Liver (tissue), 9 donors: ENCODE data around the gene EGF. TPM values are rescaled to one million over a fixed set of nuclear protein-coding genes. Genes with fewer than 3 reads are reported as not detected.

ENCODE experiments used
- DNase-seq: peaks from one replicate; pipeline ENCODE4 v3.0.0-alpha.2; 2017; ENCODE audit warnings: low spot score
- H3K27ac ChIP-seq, 2 donors: one replicate each; pipeline ENCODE4 v1.7.0; 2013; ENCODE audit warnings: inconsistent platforms in 2 of 2, low read length in 2 of 2, control low read depth in 1 of 2, low read depth in 1 of 2, mild to moderate bottlenecking in 1 of 2
- H3K27me3 ChIP-seq, 4 donors: one replicate each; pipeline versions ENCODE4 v1.6.1 to v1.7.0; 2013; ENCODE audit warnings: low read length in 3 of 4, inconsistent platforms in 1 of 4, mild to moderate bottlenecking in 1 of 4, moderate library complexity in 1 of 4; ENCODE audit not compliant: control insufficient read depth in 4 of 4, insufficient read depth in 4 of 4
- H3K36me3 ChIP-seq, 4 donors: one replicate each; pipeline versions ENCODE4 v1.6.1 to v1.7.0; 2013; ENCODE audit warnings: low read length in 3 of 4, mild to moderate bottlenecking in 3 of 4, low read depth in 1 of 4, moderate library complexity in 1 of 4; ENCODE audit not compliant: control insufficient read depth in 4 of 4, insufficient read depth in 3 of 4
- H3K4me1 ChIP-seq, 4 donors: one replicate each; pipeline versions ENCODE4 v1.6.1 to v1.7.0; 2013; ENCODE audit warnings: low read length in 3 of 4, mild to moderate bottlenecking in 3 of 4, moderate library complexity in 1 of 4; ENCODE audit not compliant: control insufficient read depth in 4 of 4, insufficient read depth in 4 of 4
- H3K4me3 ChIP-seq, 3 donors: one replicate each; pipeline versions ENCODE4 v1.6.1 to v1.7.0; 2013; ENCODE audit warnings: low read length in 3 of 3, control low read depth in 1 of 3, low read depth in 1 of 3, mild to moderate bottlenecking in 1 of 3
- H3K9ac ChIP-seq, 2 donors: one replicate each; pipeline ENCODE4 v1.7.0; 2013; ENCODE audit warnings: low read length in 2 of 2, mild to moderate bottlenecking in 2 of 2, moderate library complexity in 2 of 2, control low read depth in 1 of 2, low read depth in 1 of 2
- H3K9me3 ChIP-seq, 4 donors: one replicate each; pipeline versions ENCODE4 v1.6.1 to v1.7.0; 2013; ENCODE audit warnings: low read length in 3 of 4; ENCODE audit not compliant: control insufficient read depth in 4 of 4
- EGR1 ChIP-seq, 2 donors: IDR thresholded peaks; 2 replicates each; pipeline ENCODE4 v1.6.1; 2016 to 2018; ENCODE audit warnings: antibody characterized with exemption in 2 of 2, low read depth in 2 of 2
- FOXA1 ChIP-seq: IDR thresholded peaks from 2 replicates; pipeline ENCODE4 v1.6.1; 2016; ENCODE audit warnings: antibody characterized with exemption
- FOXA2 ChIP-seq: IDR thresholded peaks from 2 replicates; pipeline ENCODE4 v1.6.1; 2016; ENCODE audit warnings: antibody characterized with exemption
- GABPA ChIP-seq, 2 donors: IDR thresholded peaks in 1 of 2; conservative IDR thresholded peaks in 1 of 2; 2 replicates each; pipeline ENCODE4 v1.6.1; 2016; ENCODE audit warnings: antibody characterized with exemption in 2 of 2, mild to moderate bottlenecking in 1 of 2, moderate library complexity in 1 of 2
- HNF4A ChIP-seq, 2 donors: conservative IDR thresholded peaks; 2 replicates each; pipeline ENCODE4 v1.6.1; 2016; ENCODE audit warnings: antibody characterized with exemption in 2 of 2, mild to moderate bottlenecking in 2 of 2
- HNF4G ChIP-seq: IDR thresholded peaks from 2 replicates; pipeline ENCODE4 v1.6.1; 2016; ENCODE audit warnings: antibody characterized with exemption
- JUND ChIP-seq, 2 donors: IDR thresholded peaks; 2 replicates each; pipeline ENCODE4 v1.6.1; 2016; ENCODE audit warnings: antibody characterized with exemption in 2 of 2
- RAD21 ChIP-seq, 2 donors: IDR thresholded peaks; 2 replicates each; pipeline ENCODE4 v1.6.1; 2016; ENCODE audit warnings: antibody characterized with exemption in 2 of 2, mild to moderate bottlenecking in 2 of 2
- SP1 ChIP-seq: IDR thresholded peaks from 2 replicates; pipeline ENCODE4 v1.6.1; 2018; ENCODE audit warnings: antibody characterized with exemption, mild to moderate bottlenecking
- TAF1 ChIP-seq: conservative IDR thresholded peaks from 2 replicates; pipeline ENCODE4 v1.6.1; 2016; ENCODE audit warnings: antibody characterized with exemption, mild to moderate bottlenecking
- YY1 ChIP-seq: IDR thresholded peaks from 2 replicates; pipeline ENCODE4 v1.6.1; 2016; ENCODE audit warnings: antibody characterized with exemption, mild to moderate bottlenecking
- ZBTB33 ChIP-seq: IDR thresholded peaks from 2 replicates; pipeline ENCODE4 v1.6.1; 2016; ENCODE audit warnings: antibody characterized with exemption
- WGBS: extraction: QIAGEN DNeasy Blood & Tissue Kit; methylation state at CpG from one replicate; pipeline ENCODE4 v1.1.7; 2013; 5-methylcytosine and 5-hydroxymethylcytosine counted together
- polyA plus RNA-seq, 2 donors: library from polyadenylated mRNA; stranded (reverse) in 1 of 2; unstranded in 1 of 2; fragments of 200-250 nt in 1 of 2; fragments of >200 nt in 1 of 2; fragmentation: Nextera tagmentation in 1 of 2; extraction: Ambion mirVana in 1 of 2; gene quantifications; one replicate each; pipeline versions ENCODE4 v1.2.1 to v1.2.3, GENCODE V29; 2013 to 2015
- total RNA-seq, 2 donors: library from RNA; depleted of rRNA; stranded (reverse); fragments of >200 nt; gene quantifications; one replicate each; pipeline ENCODE4 v1.2.3, GENCODE V29; 2014
- TF ChIP-seq, protein P1 (sequence below): fragments of 150-350 bp; IDR thresholded peaks from 2 replicates; pipeline ENCODE4 v1.5.1; 2017; ENCODE audit warnings: improper control_type of control experiment, low read depth, low read length; ENCODE audit not compliant: missing input control
- TF ChIP-seq, protein P2 (sequence below): IDR thresholded peaks from 2 replicates; pipeline ENCODE4 v1.6.1; 2016; ENCODE audit warnings: antibody characterized with exemption
- TF ChIP-seq, protein P3 (sequence below): IDR thresholded peaks from 2 replicates; pipeline ENCODE4 v1.6.1; 2016; ENCODE audit warnings: antibody characterized with exemption
- donor health status: healthy.
- donor health status: healthy.
- donor health status: healthy.
- donor health status: healthy.
- donor health status: healthy.

EGF gene
- total and polyA plus RNA-seq, 4 donors: 0.65 TPM; not detected in 3

GRCh38 chr4:110055158-110055768, 142.6 kb downstream of the EGF start (continued):
- TF ChIP-seq, protein P1, sequence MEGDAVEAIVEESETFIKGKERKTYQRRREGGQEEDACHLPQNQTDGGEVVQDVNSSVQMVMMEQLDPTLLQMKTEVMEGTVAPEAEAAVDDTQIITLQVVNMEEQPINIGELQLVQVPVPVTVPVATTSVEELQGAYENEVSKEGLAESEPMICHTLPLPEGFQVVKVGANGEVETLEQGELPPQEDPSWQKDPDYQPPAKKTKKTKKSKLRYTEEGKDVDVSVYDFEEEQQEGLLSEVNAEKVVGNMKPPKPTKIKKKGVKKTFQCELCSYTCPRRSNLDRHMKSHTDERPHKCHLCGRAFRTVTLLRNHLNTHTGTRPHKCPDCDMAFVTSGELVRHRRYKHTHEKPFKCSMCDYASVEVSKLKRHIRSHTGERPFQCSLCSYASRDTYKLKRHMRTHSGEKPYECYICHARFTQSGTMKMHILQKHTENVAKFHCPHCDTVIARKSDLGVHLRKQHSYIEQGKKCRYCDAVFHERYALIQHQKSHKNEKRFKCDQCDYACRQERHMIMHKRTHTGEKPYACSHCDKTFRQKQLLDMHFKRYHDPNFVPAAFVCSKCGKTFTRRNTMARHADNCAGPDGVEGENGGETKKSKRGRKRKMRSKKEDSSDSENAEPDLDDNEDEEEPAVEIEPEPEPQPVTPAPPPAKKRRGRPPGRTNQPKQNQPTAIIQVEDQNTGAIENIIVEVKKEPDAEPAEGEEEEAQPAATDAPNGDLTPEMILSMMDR: no peak
- TF ChIP-seq FOXA2: peak; percentile 64
- peak; percentile 47 to 64 for TF ChIP-seq RAD21 (IDR thresholded peaks at IDR 0.05)
- peak; percentile 96 for TF ChIP-seq HNF4G
- TF ChIP-seq SP1: peak; percentile 97
- no peak for TF ChIP-seq TAF1
- TF ChIP-seq EGR1 (IDR thresholded peaks at IDR 0.05; ENCODE audit: low read depth in 2 of 2): peak in 1 of 2 donors; percentile 42
- peak in 1 of 2 donors; percentile 26 for TF ChIP-seq GABPA (IDR thresholded peaks at IDR 0.05 in 1 of 2, conservative IDR thresholded peaks at IDR 0.05 in 1 of 2)

DNA sequence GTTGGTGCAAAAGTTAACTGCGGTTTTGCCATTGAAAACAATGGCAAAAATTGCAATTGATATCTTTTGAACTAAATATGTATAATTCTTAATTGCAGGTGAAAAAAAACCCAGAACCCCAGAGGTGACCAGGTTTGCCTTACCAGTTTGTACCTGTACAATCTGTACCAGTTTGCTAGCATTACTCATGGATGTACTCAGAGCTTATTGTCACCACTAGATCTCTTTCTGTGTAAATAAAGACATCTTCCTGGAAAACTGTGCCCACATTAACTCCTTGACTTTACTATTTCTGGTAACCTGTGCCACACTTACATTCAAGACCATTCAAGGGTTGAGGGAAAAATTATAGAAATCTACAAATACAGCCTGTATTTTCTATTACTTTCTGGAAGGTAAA, 146.0 kb downstream of the EGF start:
- H3K4me1 ChIP-seq: peaks cover 11 to 42% (median 15%) of the 10 kb centered on the region in 4 donors
- H3K27ac ChIP-seq: no peak overlapping the region
- 97% methylated on average over 1 of the region's 1 CpG for WGBS
- H3K9me3 ChIP-seq: no peaks in the 10 kb centered on the region
- H3K27me3 ChIP-seq: no peaks in the 10 kb centered on the region
- H3K36me3 ChIP-seq: no peaks in the 10 kb centered on the region
- TF ChIP-seq FOXA1 (no peak), SP1 (no peak), TAF1 (no peak), GABPA (IDR thresholded peaks at IDR 0.05 in 1 of 2, conservative IDR thresholded peaks at IDR 0.05 in 1 of 2) (no peak), ZBTB33 (no peak), FOXA2 (no peak), HNF4A (conservative IDR thresholded peaks at IDR 0.05) (no peak), RAD21 (IDR thresholded peaks at IDR 0.05) (no peak), EGR1 (IDR thresholded peaks at IDR 0.05; ENCODE audit: low read depth in 2 of 2) (no peak), YY1 (no peak), JUND (IDR thresholded peaks at IDR 0.05) (no peak), HNF4G (no peak)
- TF ChIP-seq, protein P1: no peak
- TF ChIP-seq, protein P2, sequence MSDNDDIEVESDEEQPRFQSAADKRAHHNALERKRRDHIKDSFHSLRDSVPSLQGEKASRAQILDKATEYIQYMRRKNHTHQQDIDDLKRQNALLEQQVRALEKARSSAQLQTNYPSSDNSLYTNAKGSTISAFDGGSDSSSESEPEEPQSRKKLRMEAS: no peak
- TF ChIP-seq, protein P3, sequence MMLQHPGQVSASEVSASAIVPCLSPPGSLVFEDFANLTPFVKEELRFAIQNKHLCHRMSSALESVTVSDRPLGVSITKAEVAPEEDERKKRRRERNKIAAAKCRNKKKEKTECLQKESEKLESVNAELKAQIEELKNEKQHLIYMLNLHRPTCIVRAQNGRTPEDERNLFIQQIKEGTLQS: no peak
- DNase-seq: no peak
- H3K4me3 ChIP-seq: no peak overlapping the region
- no peak overlapping the region for H3K9ac ChIP-seq
